Measurements from ENCODE around the gene DPYSL5. TPM values are rescaled to one million over a fixed set of nuclear protein-coding genes. Genes with fewer than 3 reads are reported as not detected.

Gene DPYSL5
- total RNA-seq, 3 donors from 2014 or later: not detected

GRCh38 chr2:26952374-26952773 is 104.4 kb downstream of the DPYSL5 start:
- no peaks in the 10 kb centered on the region for H3K4me1 ChIP-seq
- H3K9me3 ChIP-seq: no peaks in the 10 kb centered on the region
- TF ChIP-seq POLR2AphosphoS5 (IDR thresholded peaks at IDR 0.05) (no peak), POLR2A (IDR thresholded peaks at IDR 0.05) (no peak)
- TF ChIP-seq, protein P1, sequence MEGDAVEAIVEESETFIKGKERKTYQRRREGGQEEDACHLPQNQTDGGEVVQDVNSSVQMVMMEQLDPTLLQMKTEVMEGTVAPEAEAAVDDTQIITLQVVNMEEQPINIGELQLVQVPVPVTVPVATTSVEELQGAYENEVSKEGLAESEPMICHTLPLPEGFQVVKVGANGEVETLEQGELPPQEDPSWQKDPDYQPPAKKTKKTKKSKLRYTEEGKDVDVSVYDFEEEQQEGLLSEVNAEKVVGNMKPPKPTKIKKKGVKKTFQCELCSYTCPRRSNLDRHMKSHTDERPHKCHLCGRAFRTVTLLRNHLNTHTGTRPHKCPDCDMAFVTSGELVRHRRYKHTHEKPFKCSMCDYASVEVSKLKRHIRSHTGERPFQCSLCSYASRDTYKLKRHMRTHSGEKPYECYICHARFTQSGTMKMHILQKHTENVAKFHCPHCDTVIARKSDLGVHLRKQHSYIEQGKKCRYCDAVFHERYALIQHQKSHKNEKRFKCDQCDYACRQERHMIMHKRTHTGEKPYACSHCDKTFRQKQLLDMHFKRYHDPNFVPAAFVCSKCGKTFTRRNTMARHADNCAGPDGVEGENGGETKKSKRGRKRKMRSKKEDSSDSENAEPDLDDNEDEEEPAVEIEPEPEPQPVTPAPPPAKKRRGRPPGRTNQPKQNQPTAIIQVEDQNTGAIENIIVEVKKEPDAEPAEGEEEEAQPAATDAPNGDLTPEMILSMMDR (IDR thresholded peaks at IDR 0.05): no peak
- no peak overlapping the region for H3K27ac ChIP-seq
- intact Hi-C loops (cut with DNase I; ENCODE audit: low total_unique reads): no loop called here
- DNase-seq (ENCODE audit: low spot score in 2 of 2): no peak
- peaks cover 0 to 28% of the 10 kb centered on the region in 2 donors for H3K27me3 ChIP-seq
- no peaks in the 10 kb centered on the region for H3K36me3 ChIP-seq
- no peak overlapping the region for H3K4me3 ChIP-seq

DNA sequence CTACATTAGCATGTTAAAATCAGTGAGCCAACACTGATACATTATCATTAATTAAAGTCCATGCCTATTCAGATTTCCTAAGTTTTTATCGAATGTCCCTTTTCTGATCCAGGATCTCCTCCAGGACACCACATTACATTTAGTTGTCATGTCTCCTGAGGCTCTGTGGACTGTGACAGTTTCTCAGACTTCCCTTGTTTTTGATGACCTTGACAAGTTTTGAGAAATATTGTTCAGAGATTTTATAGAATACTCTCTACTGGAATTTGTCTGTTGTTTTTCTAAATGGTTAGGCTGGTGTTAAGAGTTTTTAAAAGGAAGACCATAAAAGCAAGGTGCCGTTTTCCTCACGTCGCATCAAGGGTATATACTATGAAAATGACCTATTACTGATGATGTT is 106.2 kb downstream of the DPYSL5 start:
- peaks cover 0 to 32% of the 10 kb centered on the region in 2 donors for H3K27me3 ChIP-seq
- TF ChIP-seq POLR2A (IDR thresholded peaks at IDR 0.05) (no peak), POLR2AphosphoS5 (IDR thresholded peaks at IDR 0.05) (no peak)
- TF ChIP-seq, protein P1 (IDR thresholded peaks at IDR 0.05): no peak
- H3K4me3 ChIP-seq: no peak overlapping the region

GRCh38 chr2:26957041-26957440 is 109.1 kb downstream of the DPYSL5 start:
- TF ChIP-seq POLR2AphosphoS5 (IDR thresholded peaks at IDR 0.05): no peak
- no peak for TF ChIP-seq POLR2A (IDR thresholded peaks at IDR 0.05)
- TF ChIP-seq, protein P1 (IDR thresholded peaks at IDR 0.05): no peak
- no peaks in the 10 kb centered on the region for H3K9me3 ChIP-seq
- no peak overlapping the region for H3K27ac ChIP-seq
- no peaks in the 10 kb centered on the region for H3K4me1 ChIP-seq
- intact Hi-C loops (cut with DNase I; ENCODE audit: low total_unique reads): no loop called here
- DNase-seq (ENCODE audit: low spot score in 2 of 2): no peak
- no peak overlapping the region for H3K4me3 ChIP-seq
- H3K36me3 ChIP-seq: no peaks in the 10 kb centered on the region
- peaks cover 0 to 36% of the 10 kb centered on the region in 2 donors for H3K27me3 ChIP-seq

More for the DNA sequence above, 106.2 kb downstream of the DPYSL5 start:
- intact Hi-C loops (cut with DNase I; ENCODE audit: low total_unique reads): no loop called here
- H3K9me3 ChIP-seq: no peaks in the 10 kb centered on the region
- H3K36me3 ChIP-seq: no peaks in the 10 kb centered on the region
- H3K4me1 ChIP-seq: no peaks in the 10 kb centered on the region
- H3K27ac ChIP-seq: no peak overlapping the region
- DNase-seq (ENCODE audit: low spot score in 2 of 2): no peak

- Histone ChIP-seq H3K9me3 (no peaks in the 10 kb centered on the region), H3K27ac (no peak overlapping the region), H3K4me3 (no peak overlapping the region), H3K36me3 (no peaks in the 10 kb centered on the region), H3K4me1 (no peaks in the 10 kb centered on the region), H3K27me3 (peaks cover 0 to 36% of the 10 kb centered on the region in 2 donors)
- DNase-seq (ENCODE audit: low spot score in 2 of 2): no peak
- intact Hi-C loops (cut with DNase I; ENCODE audit: low total_unique reads): no loop called here
- TF ChIP-seq POLR2AphosphoS5 (IDR thresholded peaks at IDR 0.05) (no peak), POLR2A (IDR thresholded peaks at IDR 0.05) (no peak)
- TF ChIP-seq, protein P1 (IDR thresholded peaks at IDR 0.05): no peak
Observed at GRCh38 chr2:26957534-26957933, 109.6 kb downstream of the DPYSL5 start.

GRCh38 chr2:26959331-26959730 is 111.4 kb downstream of the DPYSL5 start:
- Histone ChIP-seq H3K9me3 (no peaks in the 10 kb centered on the region), H3K4me3 (no peak overlapping the region), H3K27ac (no peak overlapping the region), H3K4me1 (no peaks in the 10 kb centered on the region), H3K27me3 (peaks cover 0 to 26% of the 10 kb centered on the region in 2 donors), H3K36me3 (no peaks in the 10 kb centered on the region)
- intact Hi-C loops (cut with DNase I; ENCODE audit: low total_unique reads): no loop called here
- TF ChIP-seq, protein P1 (IDR thresholded peaks at IDR 0.05): no peak
- TF ChIP-seq POLR2AphosphoS5 (IDR thresholded peaks at IDR 0.05) (no peak), POLR2A (IDR thresholded peaks at IDR 0.05) (no peak)
- DNase-seq (ENCODE audit: low spot score in 2 of 2): no peak
